ENCODE results near the gene SLC25A19.
"Not testable (repeated sequence)": the region's sequence is repeated elsewhere in the genome, so short reads cannot be mapped to it uniquely, and the experiment has no call there.

Gene SLC25A19

DNA sequence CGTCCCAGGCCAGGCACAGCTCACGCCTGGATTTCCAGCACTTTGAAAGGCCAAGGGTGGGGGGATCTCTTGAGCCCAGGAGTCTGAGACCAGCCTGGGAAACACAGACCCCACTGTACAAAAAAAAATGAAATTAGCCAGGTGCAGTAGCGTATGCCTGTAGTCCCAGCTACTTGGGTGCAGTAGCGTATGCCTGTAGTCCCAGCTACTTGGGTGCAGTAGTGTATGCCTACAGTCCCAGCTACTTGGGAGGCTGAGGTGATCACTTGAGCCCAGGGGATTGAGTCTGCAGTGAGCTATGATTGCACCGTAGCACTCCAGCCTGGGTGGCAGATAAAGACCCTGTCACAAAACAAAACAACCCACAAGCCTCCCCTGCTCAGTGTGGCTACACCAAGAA, 27.0 kb upstream of the SLC25A19 start:
- no peak overlapping the region for H3K4me3 ChIP-seq (ENCODE audit: low read length)
- no peak for TF ChIP-seq ZNF274 (IDR thresholded peaks at IDR 0.05; ENCODE audit: low read depth, low read length)

- no peak for TF ChIP-seq ZNF274 (IDR thresholded peaks at IDR 0.05; ENCODE audit: low read depth, low read length)
- H3K4me3 ChIP-seq (ENCODE audit: low read length) = no peak overlapping the region
These were observed 26.5 kb upstream of the SLC25A19 start for GRCh38 chr17:75315541-75316243.

DNA sequence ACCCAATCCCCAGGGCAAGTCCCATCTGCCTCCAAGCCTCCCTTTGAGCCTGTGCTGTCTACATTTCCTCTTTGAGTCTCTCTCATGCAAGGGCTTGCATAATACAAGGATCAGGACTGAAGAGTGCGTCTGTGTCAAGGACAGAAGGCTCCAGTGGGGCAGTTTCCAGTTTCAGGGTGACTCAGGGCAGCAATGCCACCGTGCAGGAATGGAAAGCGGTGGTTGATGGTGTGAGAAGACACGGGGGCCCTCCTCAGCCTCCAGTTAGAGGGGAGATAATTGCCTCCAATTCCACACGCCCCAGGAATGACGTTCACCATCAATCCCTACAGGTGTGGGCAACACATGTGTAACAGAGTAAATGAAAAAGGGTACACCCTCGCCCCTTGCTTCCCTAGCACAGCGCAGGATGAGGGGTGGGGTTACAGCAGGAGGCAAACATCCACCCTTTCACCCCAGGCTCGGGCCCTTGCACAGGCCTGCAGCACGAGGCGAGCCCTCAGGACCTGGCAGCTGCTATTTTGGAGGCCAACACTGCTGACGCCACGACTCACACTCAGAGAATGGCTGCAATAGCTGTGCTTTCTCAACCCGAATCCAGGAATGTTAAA, 24.8 kb upstream of the SLC25A19 start:
- H3K4me3 ChIP-seq (ENCODE audit: low read length) = no peak overlapping the region
- no peak for TF ChIP-seq ZNF274 (IDR thresholded peaks at IDR 0.05; ENCODE audit: low read depth, low read length)

DNA sequence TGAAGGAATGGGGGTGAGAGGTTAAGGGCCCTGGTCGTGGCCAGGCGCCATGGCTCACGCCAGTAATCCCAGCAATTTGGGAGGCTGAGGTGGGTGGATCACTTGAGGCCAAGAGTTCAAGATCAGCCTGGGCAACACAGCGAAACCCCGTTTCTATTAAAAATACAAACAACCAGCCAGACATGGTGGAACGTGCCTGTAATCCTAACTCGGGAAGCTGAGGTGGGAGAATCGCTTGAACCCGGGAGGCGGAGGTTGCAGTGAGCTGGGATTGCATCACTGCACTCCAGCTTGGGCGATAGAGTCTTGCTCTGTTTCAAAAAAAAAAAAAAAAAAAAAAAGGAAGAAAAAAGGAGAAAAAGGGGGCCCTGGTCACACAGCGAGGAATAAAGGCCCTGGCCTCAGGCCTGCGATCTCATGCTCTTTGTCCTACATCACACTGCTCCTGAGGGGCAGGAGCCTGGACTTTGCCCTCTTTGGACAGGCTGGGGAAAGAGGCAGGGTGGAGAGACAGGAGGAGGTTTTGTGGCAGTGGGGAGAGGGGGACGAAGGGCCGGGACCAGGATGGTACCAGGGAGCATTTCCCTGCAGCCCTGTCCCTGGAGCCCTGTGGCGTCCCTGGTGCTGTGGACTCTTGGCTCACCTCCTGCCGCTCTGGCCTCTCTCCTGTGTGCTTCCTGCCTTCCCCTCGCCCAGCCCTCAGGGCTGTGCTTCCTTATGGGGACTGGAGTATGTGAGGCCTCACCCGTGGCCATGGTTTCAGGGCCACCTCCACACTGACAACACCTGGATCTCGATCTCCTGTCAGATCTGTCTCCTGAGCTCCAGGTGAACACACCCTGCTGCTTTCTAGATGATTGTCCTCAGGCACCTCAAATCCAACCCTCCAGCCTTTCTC, 19.7 kb upstream of the SLC25A19 start:
- H3K4me3 ChIP-seq (ENCODE audit: low read length) = no peak overlapping the region
- no peak for TF ChIP-seq ZNF274 (IDR thresholded peaks at IDR 0.05; ENCODE audit: low read depth, low read length)

- no peak for TF ChIP-seq ZNF274 (IDR thresholded peaks at IDR 0.05; ENCODE audit: low read depth, low read length)
- H3K4me3 ChIP-seq (ENCODE audit: low read length) = no peak overlapping the region
These were observed 18.9 kb upstream of the SLC25A19 start for GRCh38 chr17:75307957-75308731.

DNA sequence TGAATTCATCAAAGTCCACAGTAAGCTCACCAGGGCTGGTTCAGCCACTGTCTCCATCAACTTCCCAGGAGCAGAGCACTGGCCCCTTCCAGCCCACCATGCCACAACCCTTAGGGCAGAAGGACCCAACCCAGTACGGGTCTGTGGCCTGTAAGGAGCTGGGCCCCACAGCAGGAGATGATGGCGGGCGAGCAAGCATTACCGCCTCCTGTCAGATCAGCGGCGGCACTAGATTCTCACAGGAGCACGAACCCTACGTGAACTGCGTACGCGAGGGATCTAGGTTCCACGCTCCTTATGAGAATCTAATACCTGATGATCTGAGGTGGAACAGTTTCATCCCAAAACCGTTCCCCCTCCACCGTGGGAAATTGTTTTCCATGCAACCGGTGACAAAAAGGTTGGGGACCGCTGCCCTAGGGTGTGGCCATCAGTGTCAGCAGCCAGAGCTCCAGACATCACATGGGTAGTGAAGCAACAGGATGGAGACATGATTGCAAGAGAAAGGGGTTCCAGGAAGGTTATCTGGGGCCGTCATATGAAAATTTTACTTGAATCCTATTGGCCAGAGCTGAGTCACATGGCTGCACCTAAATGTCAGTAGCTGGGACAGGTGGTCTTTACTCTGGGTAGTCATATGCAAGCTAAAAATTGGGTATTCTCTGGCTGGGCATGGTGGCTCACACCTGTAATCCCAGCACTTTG, 12.4 kb upstream of the SLC25A19 start:
- TF ChIP-seq ZNF274 (IDR thresholded peaks at IDR 0.05; ENCODE audit: low read depth, low read length) = no peak
- no peak overlapping the region for H3K4me3 ChIP-seq (ENCODE audit: low read length)

GRCh38 chr17:75301049-75301448, 11.8 kb upstream of the SLC25A19 start:
- no peak for TF ChIP-seq ZNF274 (IDR thresholded peaks at IDR 0.05; ENCODE audit: low read depth, low read length)
- H3K4me3 ChIP-seq (ENCODE audit: low read length) = no peak overlapping the region

DNA sequence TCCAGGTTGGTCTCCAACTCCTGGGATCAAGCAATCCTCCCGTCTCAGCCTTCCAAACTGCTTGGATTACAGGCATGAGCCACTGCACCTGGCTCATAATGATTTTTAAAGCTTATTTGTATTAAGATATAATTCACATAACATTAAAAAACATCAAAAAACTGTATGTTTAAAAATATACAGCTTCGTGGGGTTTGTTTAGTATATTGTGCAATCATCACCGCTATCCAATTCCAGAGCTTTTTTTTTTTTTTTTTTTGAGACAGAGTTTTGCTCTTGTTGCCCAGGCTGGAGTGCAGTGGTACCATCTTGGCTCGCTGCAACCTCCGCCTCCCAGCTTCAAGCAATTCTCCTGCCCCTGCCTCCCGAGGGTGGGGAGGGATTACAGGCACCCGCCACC, 11.0 kb upstream of the SLC25A19 start:
- H3K4me3 ChIP-seq (ENCODE audit: low read length) = no peak overlapping the region
- TF ChIP-seq ZNF274 (IDR thresholded peaks at IDR 0.05; ENCODE audit: low read depth, low read length) = no peak

- peak overlapping the region; percentile 50; the same call in 1 of the 2 replicates for H3K4me3 ChIP-seq (ENCODE audit: low read length)
- no peak for TF ChIP-seq ZNF274 (IDR thresholded peaks at IDR 0.05; ENCODE audit: low read depth, low read length)
These were observed 6.2 kb upstream of the SLC25A19 start for GRCh38 chr17:75295201-75296158.

- not testable (repeated sequence) for H3K4me3 ChIP-seq (ENCODE audit: low read length)
These were observed 3.7 kb upstream of the SLC25A19 start for GRCh38 chr17:75292810-75293448.

DNA sequence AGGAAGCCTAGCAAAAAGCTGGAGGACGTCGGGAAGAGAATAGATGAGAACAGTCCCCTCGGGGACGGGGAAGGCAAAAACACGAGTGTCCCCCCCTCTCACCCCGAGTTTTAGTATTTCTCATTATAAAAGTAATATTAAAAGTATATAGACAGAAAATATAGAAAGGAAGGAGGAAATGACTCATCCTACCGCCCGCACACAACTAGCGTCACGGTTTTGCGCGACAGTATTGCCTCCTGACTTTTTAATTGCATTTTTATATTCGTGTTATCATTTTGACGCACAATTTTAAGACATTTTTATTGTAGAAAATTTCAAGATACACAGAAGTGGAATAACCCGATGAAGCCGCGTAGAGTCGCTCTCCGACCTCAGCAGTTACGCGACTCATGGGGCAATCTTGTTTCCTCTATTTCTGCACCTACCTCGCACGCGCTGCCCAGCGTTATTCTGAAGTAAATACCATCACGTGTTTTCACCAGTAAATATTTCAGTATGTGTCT, 652 bp upstream of the SLC25A19 start:
- TF ChIP-seq ZNF274 (IDR thresholded peaks at IDR 0.05; ENCODE audit: low read depth, low read length) = no peak
- peak overlapping the region; percentile 73 for H3K4me3 ChIP-seq (ENCODE audit: low read length)

GRCh38 chr17:75288770-75289114, 491 bp downstream of the SLC25A19 start:
- peak overlapping the region; percentile 67 for H3K4me3 ChIP-seq (ENCODE audit: low read length)
- TF ChIP-seq ZNF274 (IDR thresholded peaks at IDR 0.05; ENCODE audit: low read depth, low read length) = no peak
